ENCODE measurements around the gene TEX36.

Gene TEX36

DNA sequence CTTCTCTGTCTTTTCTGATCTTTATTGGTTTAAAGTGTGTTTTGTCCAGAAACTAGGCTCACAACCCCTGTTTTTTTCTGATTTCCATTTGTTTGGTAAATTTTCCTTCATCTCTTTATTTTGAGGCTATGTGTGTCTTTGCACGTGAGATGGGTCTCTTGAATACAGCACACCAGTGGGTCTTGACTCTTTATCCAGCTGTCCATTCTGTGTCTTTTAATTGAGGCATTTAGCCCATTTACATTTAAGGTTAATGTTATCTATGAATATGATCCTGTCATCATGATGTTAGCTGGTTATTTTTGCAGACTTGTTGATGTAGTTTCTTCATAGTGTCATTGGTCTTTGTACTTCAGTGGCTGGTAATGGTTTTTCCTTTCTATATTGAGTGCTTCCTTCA is 10.1 kb downstream of the TEX36 start:
- DNase-seq (ENCODE audit: low read depth in 1 of 2, low spot score in 1 of 2) = no peak
- TF ChIP-seq, protein P1, sequence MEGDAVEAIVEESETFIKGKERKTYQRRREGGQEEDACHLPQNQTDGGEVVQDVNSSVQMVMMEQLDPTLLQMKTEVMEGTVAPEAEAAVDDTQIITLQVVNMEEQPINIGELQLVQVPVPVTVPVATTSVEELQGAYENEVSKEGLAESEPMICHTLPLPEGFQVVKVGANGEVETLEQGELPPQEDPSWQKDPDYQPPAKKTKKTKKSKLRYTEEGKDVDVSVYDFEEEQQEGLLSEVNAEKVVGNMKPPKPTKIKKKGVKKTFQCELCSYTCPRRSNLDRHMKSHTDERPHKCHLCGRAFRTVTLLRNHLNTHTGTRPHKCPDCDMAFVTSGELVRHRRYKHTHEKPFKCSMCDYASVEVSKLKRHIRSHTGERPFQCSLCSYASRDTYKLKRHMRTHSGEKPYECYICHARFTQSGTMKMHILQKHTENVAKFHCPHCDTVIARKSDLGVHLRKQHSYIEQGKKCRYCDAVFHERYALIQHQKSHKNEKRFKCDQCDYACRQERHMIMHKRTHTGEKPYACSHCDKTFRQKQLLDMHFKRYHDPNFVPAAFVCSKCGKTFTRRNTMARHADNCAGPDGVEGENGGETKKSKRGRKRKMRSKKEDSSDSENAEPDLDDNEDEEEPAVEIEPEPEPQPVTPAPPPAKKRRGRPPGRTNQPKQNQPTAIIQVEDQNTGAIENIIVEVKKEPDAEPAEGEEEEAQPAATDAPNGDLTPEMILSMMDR (IDR thresholded peaks at IDR 0.05; ENCODE audit: insufficient read depth, low read length) = no peak
- no peak for TF ChIP-seq POLR2AphosphoS5 (IDR thresholded peaks at IDR 0.05; ENCODE audit: low read depth)
- no peak overlapping the region for H3K4me3 ChIP-seq (replicated peaks; ENCODE audit: insufficient read depth, low read length)
- no peaks in the 10 kb centered on the region for H3K27me3 ChIP-seq (ENCODE audit: insufficient read depth, poor library complexity, severe bottlenecking)
- H3K27ac ChIP-seq (replicated peaks) = no peak overlapping the region

DNA sequence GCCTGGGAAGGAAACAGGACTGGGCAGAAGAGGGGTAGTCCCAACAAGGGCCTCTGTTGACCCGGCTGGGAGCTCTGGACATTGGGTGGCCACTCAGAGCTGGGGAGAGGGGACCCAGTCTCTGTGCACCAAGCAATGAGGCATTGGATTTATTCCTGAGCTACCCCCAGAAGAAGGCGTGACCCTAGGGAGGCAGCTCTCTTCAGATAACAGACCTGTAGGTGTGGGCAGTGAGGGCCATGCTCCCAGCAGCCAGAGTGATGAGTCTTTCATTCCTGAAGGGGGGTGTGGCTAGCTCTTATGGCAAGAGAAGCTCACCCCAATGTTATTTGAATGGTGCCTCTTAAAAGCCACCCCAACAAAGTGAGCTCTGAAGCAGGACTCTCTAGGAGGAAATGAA is 20.4 kb downstream of the TEX36 start:
- Histone ChIP-seq H3K4me3 (replicated peaks; ENCODE audit: insufficient read depth, low read length) (no peak overlapping the region), H3K27ac (replicated peaks) (no peak overlapping the region), H3K27me3 (ENCODE audit: insufficient read depth, poor library complexity, severe bottlenecking) (no peaks in the 10 kb centered on the region)
- DNase-seq (ENCODE audit: low read depth in 1 of 2, low spot score in 1 of 2) = no peak
- TF ChIP-seq SPI1 (IDR thresholded peaks at IDR 0.05; ENCODE audit: borderline replicate concordance, low read depth) = no peak
- TF ChIP-seq, protein P2, sequence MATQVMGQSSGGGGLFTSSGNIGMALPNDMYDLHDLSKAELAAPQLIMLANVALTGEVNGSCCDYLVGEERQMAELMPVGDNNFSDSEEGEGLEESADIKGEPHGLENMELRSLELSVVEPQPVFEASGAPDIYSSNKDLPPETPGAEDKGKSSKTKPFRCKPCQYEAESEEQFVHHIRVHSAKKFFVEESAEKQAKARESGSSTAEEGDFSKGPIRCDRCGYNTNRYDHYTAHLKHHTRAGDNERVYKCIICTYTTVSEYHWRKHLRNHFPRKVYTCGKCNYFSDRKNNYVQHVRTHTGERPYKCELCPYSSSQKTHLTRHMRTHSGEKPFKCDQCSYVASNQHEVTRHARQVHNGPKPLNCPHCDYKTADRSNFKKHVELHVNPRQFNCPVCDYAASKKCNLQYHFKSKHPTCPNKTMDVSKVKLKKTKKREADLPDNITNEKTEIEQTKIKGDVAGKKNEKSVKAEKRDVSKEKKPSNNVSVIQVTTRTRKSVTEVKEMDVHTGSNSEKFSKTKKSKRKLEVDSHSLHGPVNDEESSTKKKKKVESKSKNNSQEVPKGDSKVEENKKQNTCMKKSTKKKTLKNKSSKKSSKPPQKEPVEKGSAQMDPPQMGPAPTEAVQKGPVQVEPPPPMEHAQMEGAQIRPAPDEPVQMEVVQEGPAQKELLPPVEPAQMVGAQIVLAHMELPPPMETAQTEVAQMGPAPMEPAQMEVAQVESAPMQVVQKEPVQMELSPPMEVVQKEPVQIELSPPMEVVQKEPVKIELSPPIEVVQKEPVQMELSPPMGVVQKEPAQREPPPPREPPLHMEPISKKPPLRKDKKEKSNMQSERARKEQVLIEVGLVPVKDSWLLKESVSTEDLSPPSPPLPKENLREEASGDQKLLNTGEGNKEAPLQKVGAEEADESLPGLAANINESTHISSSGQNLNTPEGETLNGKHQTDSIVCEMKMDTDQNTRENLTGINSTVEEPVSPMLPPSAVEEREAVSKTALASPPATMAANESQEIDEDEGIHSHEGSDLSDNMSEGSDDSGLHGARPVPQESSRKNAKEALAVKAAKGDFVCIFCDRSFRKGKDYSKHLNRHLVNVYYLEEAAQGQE (IDR thresholded peaks at IDR 0.05; ENCODE audit: insufficient replicate concordance, low read depth) = no peak
- TF ChIP-seq GABPA (IDR thresholded peaks at IDR 0.05; ENCODE audit: low read depth) = no peak
- no peak for TF ChIP-seq POLR2AphosphoS5 (IDR thresholded peaks at IDR 0.05; ENCODE audit: low read depth)
- TF ChIP-seq, protein P1 (IDR thresholded peaks at IDR 0.05; ENCODE audit: insufficient read depth, low read length) = no peak

DNA sequence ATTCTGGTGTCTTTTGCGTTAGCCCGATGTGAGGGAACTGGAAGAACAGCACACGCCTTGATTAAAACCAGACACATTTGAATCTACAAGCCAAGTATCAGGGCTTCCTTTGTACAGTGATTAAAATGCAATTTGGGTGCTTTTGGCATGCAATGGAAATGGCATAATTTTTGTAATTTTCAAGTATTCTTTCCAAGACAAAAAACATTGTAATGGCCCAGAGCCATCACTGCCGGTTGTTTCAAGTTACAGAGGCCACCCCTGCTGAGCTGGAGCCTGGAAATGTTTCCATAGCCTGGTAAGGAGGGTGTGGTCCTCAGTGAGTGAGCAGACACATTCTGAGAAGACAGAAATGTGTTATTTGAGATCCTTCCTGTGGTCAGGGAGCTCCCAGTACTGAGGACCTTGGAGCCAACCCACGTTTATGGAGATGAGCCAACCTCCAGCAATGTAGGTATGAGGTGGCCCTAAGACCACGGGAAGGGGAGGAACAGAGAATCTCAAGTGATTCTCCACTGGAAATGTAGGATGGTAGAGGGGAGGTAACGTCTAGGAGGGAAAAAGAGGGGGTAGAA is 20.9 kb downstream of the TEX36 start:
- H3K27me3 ChIP-seq (ENCODE audit: insufficient read depth, poor library complexity, severe bottlenecking) = no peaks in the 10 kb centered on the region
- H3K27ac ChIP-seq (replicated peaks) = no peak overlapping the region
- H3K4me3 ChIP-seq (replicated peaks; ENCODE audit: insufficient read depth, low read length) = no peak overlapping the region
- no peak for DNase-seq (ENCODE audit: low read depth in 1 of 2, low spot score in 1 of 2)
- TF ChIP-seq, protein P1 (IDR thresholded peaks at IDR 0.05; ENCODE audit: insufficient read depth, low read length) = no peak
- TF ChIP-seq, protein P2 (IDR thresholded peaks at IDR 0.05; ENCODE audit: insufficient replicate concordance, low read depth) = no peak
- no peak for TF ChIP-seq POLR2AphosphoS5 (IDR thresholded peaks at IDR 0.05; ENCODE audit: low read depth)
- TF ChIP-seq GABPA (IDR thresholded peaks at IDR 0.05; ENCODE audit: low read depth) = no peak
- no peak for TF ChIP-seq SPI1 (IDR thresholded peaks at IDR 0.05; ENCODE audit: borderline replicate concordance, low read depth)

DNA sequence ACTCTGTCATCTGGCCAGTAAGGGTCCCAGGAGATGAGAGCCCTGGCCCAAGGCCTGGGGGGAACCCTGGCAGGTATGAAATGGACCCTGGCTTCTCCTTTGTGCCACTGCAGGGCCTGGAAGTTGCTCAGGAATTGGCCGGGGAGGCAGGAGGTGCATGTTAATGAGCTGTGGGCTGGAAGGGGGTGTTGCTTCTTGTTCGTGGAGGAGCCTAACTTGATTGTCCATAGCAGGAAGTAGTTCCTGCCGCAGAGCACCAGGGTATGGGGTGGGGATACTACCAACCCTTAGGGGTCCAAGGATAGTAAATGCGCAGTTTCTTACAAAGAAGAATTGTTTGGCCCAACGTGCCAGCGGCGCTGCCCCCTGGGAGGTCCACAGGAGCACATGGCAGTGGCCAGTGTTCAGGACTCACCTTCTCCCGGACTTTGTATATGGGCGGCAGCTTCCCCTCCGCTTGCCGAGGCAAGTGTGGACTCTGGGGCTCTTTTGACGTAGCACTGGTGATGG is 21.5 kb downstream of the TEX36 start:
- TF ChIP-seq POLR2AphosphoS5 (IDR thresholded peaks at IDR 0.05; ENCODE audit: low read depth) (no peak), SPI1 (IDR thresholded peaks at IDR 0.05; ENCODE audit: borderline replicate concordance, low read depth) (no peak), GABPA (IDR thresholded peaks at IDR 0.05; ENCODE audit: low read depth) (no peak)
- TF ChIP-seq, protein P2 (IDR thresholded peaks at IDR 0.05; ENCODE audit: insufficient replicate concordance, low read depth) = no peak
- TF ChIP-seq, protein P1 (IDR thresholded peaks at IDR 0.05; ENCODE audit: insufficient read depth, low read length) = no peak
- Histone ChIP-seq H3K27ac (replicated peaks) (no peak overlapping the region), H3K27me3 (ENCODE audit: insufficient read depth, poor library complexity, severe bottlenecking) (no peaks in the 10 kb centered on the region)

More for the DNA sequence above, 21.5 kb downstream of the TEX36 start:
- no peak for DNase-seq (ENCODE audit: low read depth in 1 of 2, low spot score in 1 of 2)
- H3K4me3 ChIP-seq (replicated peaks; ENCODE audit: insufficient read depth, low read length) = no peak overlapping the region
